KOPT-K1 (cell line): Measurements from ENCODE around the gene SRPK1.
"Not testable (repeated sequence)": the region's sequence is repeated elsewhere in the genome, so short reads cannot be mapped to it uniquely, and the experiment has no call there.

Source experiments
- H3K27ac ChIP-seq: fragments of 200-600 bp; sonication (generic); 2 replicates; pipeline ENCODE4 v1.5.1; 2016; ENCODE audit warnings: antibody characterized with exemption, mild to moderate bottlenecking, low read depth, low read length; ENCODE audit not compliant: poor library complexity, severe bottlenecking
- H3K36me3 ChIP-seq: fragments of 200-600 bp; sonication (generic); 2 replicates; pipeline ENCODE4 v1.5.1; 2017; ENCODE audit warnings: antibody characterized with exemption, mild to moderate bottlenecking, low read length, moderate library complexity; ENCODE audit not compliant: insufficient read depth
- H3K9me3 ChIP-seq: fragments of 200-600 bp; sonication (generic); 2 replicates; pipeline ENCODE4 v1.5.1; 2017; ENCODE audit warnings: antibody characterized with exemption, low read length, mild to moderate bottlenecking; ENCODE audit not compliant: insufficient read depth, poor library complexity, severe bottlenecking

The SRPK1 gene

DNA sequence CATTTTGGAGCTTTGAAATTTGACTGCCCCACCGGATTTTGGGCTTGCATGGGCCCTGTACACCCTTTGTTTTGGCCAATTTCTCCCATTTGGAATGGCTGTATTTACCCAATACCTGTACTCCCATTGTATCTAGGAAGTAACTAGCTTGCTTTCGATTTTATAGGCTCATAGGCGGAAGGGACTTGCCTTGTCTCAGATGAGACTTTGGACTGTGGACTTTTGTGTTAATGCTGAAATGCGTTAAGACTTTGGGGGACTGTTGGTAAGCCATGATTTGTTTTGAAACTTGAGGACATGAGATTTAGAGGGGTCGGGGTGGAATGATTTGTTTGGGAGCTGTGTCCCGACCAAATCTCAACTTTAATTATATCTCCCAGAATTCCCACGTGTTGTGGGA is 20.3 kb upstream of the SRPK1 start:
- not testable (repeated sequence) for H3K27ac ChIP-seq

DNA sequence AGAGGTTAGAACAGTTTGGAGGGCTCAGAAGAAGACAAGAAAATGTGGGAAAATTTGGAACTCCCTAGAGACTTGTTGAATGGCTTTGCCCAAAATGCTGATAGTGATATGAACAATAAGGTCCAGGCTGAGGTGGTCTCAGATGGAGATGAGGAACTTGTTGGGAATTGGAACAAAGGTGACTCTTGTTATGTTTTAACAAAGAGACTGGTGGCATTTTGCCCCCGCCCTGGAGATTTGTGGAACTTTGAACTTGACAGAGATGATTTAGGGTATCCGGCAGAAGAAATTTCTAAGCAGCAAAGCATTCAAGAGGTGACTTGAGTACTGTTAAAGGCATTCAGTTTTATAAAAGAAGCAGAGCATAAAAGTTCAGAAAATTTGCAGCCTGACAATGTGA is 19.1 kb upstream of the SRPK1 start:
- peaks cover 39% of the 10 kb centered on the region for H3K9me3 ChIP-seq
- not testable (repeated sequence) for H3K36me3 ChIP-seq, H3K27ac ChIP-seq

More for the DNA sequence above, 20.3 kb upstream of the SRPK1 start:
- not testable (repeated sequence) for H3K36me3 ChIP-seq
- H3K9me3 ChIP-seq, result peaks cover 39% of the 10 kb centered on the region

- H3K36me3 ChIP-seq, H3K27ac ChIP-seq: not testable (repeated sequence)
- H3K9me3 ChIP-seq, result peaks cover 39% of the 10 kb centered on the region
These were observed 18.4 kb upstream of the SRPK1 start for GRCh38 chr6:35939259-35939658.

- Histone ChIP-seq H3K9me3 (peaks cover 37% of the 10 kb centered on the region), H3K27ac (no peak overlapping the region), H3K36me3 (no peaks in the 10 kb centered on the region)
These were observed 15.9 kb upstream of the SRPK1 start for GRCh38 chr6:35936681-35937359.

DNA sequence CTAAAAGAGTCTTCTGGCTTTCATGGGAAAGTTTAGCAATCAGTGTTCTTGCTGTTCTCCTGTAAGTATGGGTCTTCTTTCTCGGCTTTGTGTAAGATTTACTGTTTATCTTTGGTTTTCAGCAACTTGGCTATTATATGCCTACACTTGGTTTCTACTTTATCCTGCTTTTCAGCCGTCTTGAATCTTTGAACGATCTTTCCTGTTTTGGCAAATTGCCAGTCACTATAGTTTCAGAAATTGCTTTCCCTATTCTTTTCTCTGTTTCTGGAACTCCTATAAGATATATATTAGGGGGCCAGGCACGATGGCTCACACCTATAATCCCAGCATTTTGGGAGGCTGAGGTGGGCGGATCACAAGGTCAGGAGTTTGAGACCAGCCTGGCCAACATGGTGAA is 14.6 kb upstream of the SRPK1 start:
- Histone ChIP-seq H3K36me3 (no peaks in the 10 kb centered on the region), H3K9me3 (peaks cover 33% of the 10 kb centered on the region), H3K27ac (no peak overlapping the region)

- Histone ChIP-seq H3K9me3 (peaks cover 23% of the 10 kb centered on the region), H3K27ac (no peak overlapping the region), H3K36me3 (no peaks in the 10 kb centered on the region)
These were observed 12.9 kb upstream of the SRPK1 start for GRCh38 chr6:35933844-35934243.

DNA sequence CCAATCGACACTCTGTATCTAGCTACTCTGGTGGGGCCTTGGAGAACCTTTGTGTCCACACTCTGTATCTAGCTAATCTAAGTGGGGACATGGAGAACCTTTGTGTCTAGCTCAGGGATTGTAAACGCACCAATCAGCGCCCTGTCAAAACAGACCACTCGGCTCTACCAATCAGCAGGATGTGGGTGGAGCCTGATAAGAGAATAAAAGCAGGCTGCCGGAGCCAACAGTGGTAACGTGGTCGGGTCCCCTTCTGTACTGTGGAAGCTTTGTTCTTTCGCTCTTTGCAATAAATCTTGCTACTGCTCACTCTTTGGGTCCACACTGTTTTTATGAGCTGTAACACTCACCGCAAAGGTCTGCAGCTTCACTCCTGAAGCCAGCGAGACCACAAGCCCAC is 11.0 kb upstream of the SRPK1 start:
- H3K27ac ChIP-seq, H3K36me3 ChIP-seq, H3K9me3 ChIP-seq: not testable (repeated sequence)

DNA sequence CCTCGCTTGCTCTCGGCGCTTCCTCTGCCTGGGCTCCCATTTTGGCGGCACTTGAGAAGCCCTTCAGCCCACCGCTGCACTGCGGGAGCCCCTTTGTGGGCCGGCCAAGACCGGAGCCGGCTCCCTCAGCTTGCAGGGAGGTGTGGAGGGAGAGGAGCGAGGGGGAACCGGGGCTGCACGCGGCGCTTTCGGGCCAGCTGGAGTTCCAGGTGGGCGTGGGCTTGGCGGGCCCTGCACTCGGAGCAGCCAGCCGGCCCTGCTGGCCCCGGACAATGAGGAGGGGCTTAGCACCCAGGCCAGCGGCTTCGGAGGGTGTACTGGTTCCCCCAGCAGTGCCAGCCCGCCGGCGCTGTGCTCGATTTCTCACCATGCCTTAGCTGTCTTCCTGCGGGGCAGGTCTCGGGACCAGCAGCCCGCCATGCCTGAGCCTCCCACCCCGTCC is 10.2 kb upstream of the SRPK1 start:
- H3K36me3 ChIP-seq, result no peaks in the 10 kb centered on the region
- no peak overlapping the region for H3K27ac ChIP-seq
- H3K9me3 ChIP-seq, result no peaks in the 10 kb centered on the region

- H3K36me3 ChIP-seq, result no peaks in the 10 kb centered on the region
- H3K27ac ChIP-seq, result no peak overlapping the region
- H3K9me3 ChIP-seq, result no peaks in the 10 kb centered on the region
These were observed 8.7 kb upstream of the SRPK1 start for GRCh38 chr6:35929601-35930000.

DNA sequence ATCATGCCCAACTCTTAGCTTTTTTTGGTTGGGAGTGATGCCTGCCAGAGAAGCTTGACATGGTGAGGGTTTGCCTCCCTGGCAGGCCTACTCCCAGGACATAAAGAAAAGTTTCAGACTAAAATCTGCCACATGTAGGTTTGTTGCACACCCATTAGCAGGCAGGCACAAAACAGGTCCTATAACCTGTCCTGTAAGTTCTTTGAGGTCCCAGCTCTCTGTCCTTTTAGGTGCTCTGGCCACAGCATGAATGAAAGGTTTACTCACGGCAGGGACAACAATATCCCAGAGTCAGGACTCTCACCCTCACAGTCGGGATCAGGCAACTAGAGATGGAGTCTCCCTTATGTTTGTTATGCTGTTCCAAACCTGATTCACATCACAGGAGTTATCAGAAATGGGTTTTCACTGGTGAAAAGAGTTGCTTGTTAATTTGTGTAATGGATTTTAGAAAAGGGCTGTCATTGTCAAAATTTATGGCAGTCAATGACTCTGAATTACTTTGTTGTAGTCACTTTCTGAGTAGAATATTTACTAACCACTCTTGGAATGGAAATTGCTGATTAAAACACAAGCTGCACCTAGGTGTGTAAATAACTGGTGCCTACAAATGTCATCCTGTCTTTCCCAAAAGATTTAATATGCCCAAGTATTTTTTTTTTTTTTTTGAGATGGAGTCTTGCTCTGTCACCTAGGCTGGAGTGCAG is 5.8 kb upstream of the SRPK1 start:
- no peak overlapping the region for H3K27ac ChIP-seq
- H3K36me3 ChIP-seq, result no peaks in the 10 kb centered on the region

GRCh38 chr6:35925961-35926360 is 5.1 kb upstream of the SRPK1 start:
- Histone ChIP-seq H3K9me3 (no peaks in the 10 kb centered on the region), H3K27ac (no peak overlapping the region), H3K36me3 (no peaks in the 10 kb centered on the region)

More for the DNA sequence above, 5.8 kb upstream of the SRPK1 start:
- H3K9me3 ChIP-seq, result no peaks in the 10 kb centered on the region

DNA sequence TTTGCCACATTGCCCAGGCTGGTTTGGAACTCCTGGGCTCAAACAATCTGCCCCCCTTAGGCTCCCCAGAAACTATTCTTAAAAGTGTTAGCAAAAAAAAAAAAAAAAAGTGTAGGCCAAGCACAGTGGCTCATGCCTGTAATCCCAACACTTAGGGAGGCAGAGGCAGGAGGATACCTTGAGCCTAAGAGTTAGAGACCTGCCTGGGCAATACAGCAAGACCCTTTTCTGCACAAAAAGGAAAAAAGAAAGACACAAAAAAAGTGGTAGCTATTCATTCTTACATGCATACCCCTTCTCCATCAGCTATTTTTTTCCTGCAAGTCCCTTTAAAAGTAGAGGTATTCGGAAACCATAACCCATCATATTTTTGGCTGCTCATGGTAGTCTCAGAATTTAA is 3.2 kb upstream of the SRPK1 start:
- Histone ChIP-seq H3K36me3 (no peaks in the 10 kb centered on the region), H3K9me3 (no peaks in the 10 kb centered on the region), H3K27ac (no peak overlapping the region)

- H3K27ac ChIP-seq, result peak overlapping the region; percentile 86
- H3K9me3 ChIP-seq, result no peaks in the 10 kb centered on the region
- H3K36me3 ChIP-seq, result peaks cover 11% of the 10 kb centered on the region
These were observed 1.2 kb upstream of the SRPK1 start for GRCh38 chr6:35922139-35922554.

- peak overlapping the region; percentile 86 for H3K27ac ChIP-seq
- H3K36me3 ChIP-seq, result peaks cover 27% of the 10 kb centered on the region
These were observed 809 bp downstream of the SRPK1 start for GRCh38 chr6:35919827-35920751.

More at GRCh38 chr6:35919827-35920751, 809 bp downstream of the SRPK1 start:
- H3K9me3 ChIP-seq, result no peaks in the 10 kb centered on the region
